Smooth muscle cell (in vitro differentiated cells): ENCODE measurements around the gene GSDME. TPM values are rescaled to one million over a fixed set of nuclear protein-coding genes. Genes with fewer than 3 reads are reported as not detected.

Source experiments
- DNase-seq: peaks from one replicate; lab custom pipeline; 2025; ENCODE audit not compliant: unreplicated experiment; lab: John Stamatoyannopoulos, UW
- H2AFZ ChIP-seq: fragments of 200-600 bp; sonication (generic); 2 replicates; pipeline ENCODE4 v1.6.0; 2016; ENCODE audit warnings: antibody characterized with exemption, low read depth, mild to moderate bottlenecking
- H3F3A ChIP-seq: fragments of 200-600 bp; sonication (generic); 2 replicates; pipeline ENCODE4 v1.6.0; 2017; ENCODE audit warnings: antibody characterized with exemption, low read depth
- H3K27ac ChIP-seq: fragments of 200-600 bp; sonication (generic); 2 replicates; pipeline ENCODE4 v1.5.1; 2016; ENCODE audit warnings: low read depth, mild to moderate bottlenecking
- H3K27me3 ChIP-seq: fragments of 200-600 bp; sonication (generic); 2 replicates; pipeline ENCODE4 v1.6.1; 2016; ENCODE audit warnings: low read depth, mild to moderate bottlenecking
- H3K36me3 ChIP-seq: fragments of 200-600 bp; sonication (generic); 2 replicates; pipeline ENCODE4 v1.5.1; 2016; ENCODE audit warnings: low read depth
- H3K4me1 ChIP-seq: fragments of 200-600 bp; sonication (generic); 2 replicates; pipeline ENCODE4 v1.5.1; 2016; ENCODE audit warnings: low read depth
- H3K4me2 ChIP-seq: fragments of 200-600 bp; sonication (generic); 2 replicates; pipeline ENCODE4 v1.6.0; 2016; ENCODE audit warnings: mild to moderate bottlenecking
- H3K4me3 ChIP-seq: fragments of 200-600 bp; sonication (generic); 2 replicates; pipeline ENCODE4 v1.5.1; 2016; ENCODE audit warnings: mild to moderate bottlenecking
- H3K79me2 ChIP-seq: fragments of 200-600 bp; sonication (generic); 2 replicates; pipeline ENCODE4 v1.6.0; 2016; ENCODE audit warnings: low read depth, mild to moderate bottlenecking
- H3K9ac ChIP-seq: fragments of 200-600 bp; sonication (generic); 2 replicates; pipeline ENCODE4 v1.6.0; 2016; ENCODE audit warnings: low read depth
- H3K9me3 ChIP-seq: fragments of 200-600 bp; sonication (generic); replicated peaks from 2 replicates; pipeline ENCODE4 v1.5.1; 2016; ENCODE audit warnings: low read depth
- H4K20me1 ChIP-seq: fragments of 200-600 bp; sonication (generic); 2 replicates; pipeline ENCODE4 v1.6.0; 2016; ENCODE audit warnings: low read depth
- CTCF ChIP-seq: fragments of 200-600 bp; sonication (generic); IDR thresholded peaks from 2 replicates; pipeline ENCODE4 v1.5.1; 2017; ENCODE audit warnings: borderline replicate concordance, mild to moderate bottlenecking, antibody characterized with exemption; ENCODE audit not compliant: insufficient read depth, poor library complexity, severe bottlenecking
- WGBS: methylation state at CpG from one replicate; pipeline ENCODE4 v1.1.7; 2016; ENCODE audit warnings: low lambda C conversion rate; 5-methylcytosine and 5-hydroxymethylcytosine counted together
- polyA plus RNA-seq: library from polyadenylated mRNA; unstranded; fragments of >200 nt; fragmentation: Nextera tagmentation; extraction: Ambion mirVana; gene quantifications from 2 replicates; pipeline ENCODE4 v1.2.1, GENCODE V29; 2016
- total RNA-seq: library from RNA; depleted of rRNA; stranded (reverse); fragments of >200 nt; gene quantifications from 2 replicates; pipeline ENCODE4 v1.2.3, GENCODE V29; 2014

Gene GSDME
- total and polyA plus RNA-seq, 2 experiments from 2014 or later, result 14.8 to 19.6 TPM

- Histone ChIP-seq H3F3A (no peaks in the 10 kb centered on the region), H3K79me2 (no peaks in the 10 kb centered on the region), H2AFZ (no peak overlapping the region), H3K4me2 (no peak overlapping the region), H3K27ac (no peak overlapping the region), H3K27me3 (no peaks in the 10 kb centered on the region), H3K9ac (no peak overlapping the region), H3K4me1 (no peaks in the 10 kb centered on the region), H3K4me3 (no peak overlapping the region), H3K36me3 (peaks cover 6% of the 10 kb centered on the region), H4K20me1 (no peaks in the 10 kb centered on the region), H3K9me3 (no peaks in the 10 kb centered on the region)
- no peak for DNase-seq
- WGBS, result 98% methylated on average over 9 of the region's 9 CpGs
- TF ChIP-seq CTCF, result no peak
Observed at GRCh38 chr7:24800667-24801066, 43.4 kb upstream of the GSDME start.

DNA sequence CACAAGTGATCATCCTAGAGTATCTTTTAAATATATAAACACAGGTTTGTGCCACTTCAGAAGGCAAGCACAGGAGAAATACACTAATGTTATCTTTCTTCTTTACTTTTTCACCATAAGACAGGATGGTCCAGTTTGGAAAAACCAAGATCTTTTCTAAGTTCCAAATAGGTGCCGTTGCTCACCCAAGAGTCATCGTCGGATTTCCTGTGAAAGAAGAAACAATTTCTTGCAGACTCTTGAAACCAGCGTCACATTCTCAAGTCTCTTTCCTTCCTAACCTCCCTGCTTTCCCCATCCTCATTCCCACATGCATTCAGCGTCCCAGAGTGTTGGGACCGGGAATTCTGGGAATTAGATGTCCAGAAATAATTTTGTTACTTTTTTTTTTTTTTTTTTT, 42.8 kb upstream of the GSDME start:
- Histone ChIP-seq H2AFZ (no peak overlapping the region), H3K79me2 (no peaks in the 10 kb centered on the region), H3K36me3 (peaks cover 6% of the 10 kb centered on the region), H4K20me1 (no peaks in the 10 kb centered on the region), H3K27ac (no peak overlapping the region), H3K27me3 (no peaks in the 10 kb centered on the region), H3K4me3 (no peak overlapping the region), H3K4me2 (no peak overlapping the region), H3K9ac (no peak overlapping the region), H3K9me3 (no peaks in the 10 kb centered on the region), H3F3A (no peaks in the 10 kb centered on the region), H3K4me1 (no peaks in the 10 kb centered on the region)
- DNase-seq, result no peak
- TF ChIP-seq CTCF, result no peak
- 96% methylated on average over 6 of the region's 6 CpGs for WGBS

- over 99% methylated on average over 3 of the region's 3 CpGs for WGBS
- H3K4me2 ChIP-seq, result no peak overlapping the region
- H3K27ac ChIP-seq, result no peak overlapping the region
- H3K4me1 ChIP-seq, result no peaks in the 10 kb centered on the region
- peaks cover 6% of the 10 kb centered on the region for H3K36me3 ChIP-seq
- TF ChIP-seq CTCF, result no peak
- no peak overlapping the region for H3K9ac ChIP-seq
- no peaks in the 10 kb centered on the region for H3K27me3 ChIP-seq
- H3F3A ChIP-seq, result no peaks in the 10 kb centered on the region
- H2AFZ ChIP-seq, result no peak overlapping the region
- H4K20me1 ChIP-seq, result no peaks in the 10 kb centered on the region
- DNase-seq, result no peak
- H3K79me2 ChIP-seq, result no peaks in the 10 kb centered on the region
- no peaks in the 10 kb centered on the region for H3K9me3 ChIP-seq
- H3K4me3 ChIP-seq, result no peak overlapping the region
Observed at GRCh38 chr7:24799506-24799905, 42.2 kb upstream of the GSDME start.

GRCh38 chr7:24798261-24798660, 41.0 kb upstream of the GSDME start:
- peaks cover 6% of the 10 kb centered on the region for H3K36me3 ChIP-seq
- no peaks in the 10 kb centered on the region for H3K79me2 ChIP-seq
- TF ChIP-seq CTCF, result no peak
- no peaks in the 10 kb centered on the region for H3K9me3 ChIP-seq
- H3F3A ChIP-seq, result no peaks in the 10 kb centered on the region
- no peak overlapping the region for H3K4me3 ChIP-seq
- no peak overlapping the region for H3K4me2 ChIP-seq
- H3K4me1 ChIP-seq, result no peaks in the 10 kb centered on the region
- H2AFZ ChIP-seq, result no peak overlapping the region
- 92% methylated on average over 4 of the region's 4 CpGs for WGBS
- H3K27ac ChIP-seq, result no peak overlapping the region
- H4K20me1 ChIP-seq, result no peaks in the 10 kb centered on the region
- no peak for DNase-seq
- no peaks in the 10 kb centered on the region for H3K27me3 ChIP-seq
- no peak overlapping the region for H3K9ac ChIP-seq
